ENCODE data around the gene STX8. TPM values are rescaled to one million over a fixed set of nuclear protein-coding genes. Genes with fewer than 3 reads are reported as not detected.

Gene STX8
- polyA plus RNA-seq, 1 of the 3 experiments (the other 2 are of a cell fraction): 51.3 TPM

DNA sequence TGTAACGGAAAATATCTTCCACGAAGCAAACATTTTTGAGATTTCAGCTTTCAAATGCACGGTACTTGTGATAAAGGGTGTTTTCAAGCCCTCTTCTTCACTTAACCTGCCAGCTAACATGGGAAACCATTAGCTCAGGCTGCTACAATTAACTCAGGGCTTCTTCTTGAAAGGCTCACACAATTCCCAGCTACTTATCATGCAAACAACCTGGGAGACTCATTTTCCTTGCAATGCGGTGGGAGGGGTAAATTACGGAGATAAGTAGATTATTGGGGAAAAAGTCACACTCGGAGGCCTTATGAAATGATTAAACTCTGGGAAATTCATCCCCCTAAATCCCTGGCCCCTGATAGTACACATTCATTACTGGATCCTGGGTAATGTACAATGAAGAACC lies 266.4 kb downstream of the STX8 start:
- no peaks in the 10 kb centered on the region; a peak in 1 of 4 replicates for H3K4me1 ChIP-seq (ENCODE audit: control insufficient read depth in 1 of 2, insufficient read depth in 2 of 2, low read depth in 1 of 2, low read length in 1 of 2)
- H3K27ac ChIP-seq (ENCODE audit: low read depth in 2 of 2, low read length in 1 of 2): no peak overlapping the region
- no peaks in the 10 kb centered on the region; the same call in 1 of the 2 replicates for H3K79me2 ChIP-seq (ENCODE audit: insufficient read depth)
- 83% methylated on average over 6 of the region's 6 CpGs for WGBS (ENCODE audit: low lambda C conversion rate)
- no peaks in the 10 kb centered on the region for H3K36me3 ChIP-seq (replicated peaks in 1 of 2; ENCODE audit: control insufficient read depth in 1 of 2, insufficient read depth in 2 of 2, low read length in 1 of 2)
- H2AFZ ChIP-seq (ENCODE audit: low read depth): no peak overlapping the region
- ChIA-PET CTCF (no interaction called here), POLR2A (no interaction called here)
- H3K4me3 ChIP-seq (ENCODE audit: low read depth in 2 of 2, low read length in 1 of 2): no peak overlapping the region
- no peaks in the 10 kb centered on the region for H3F3A ChIP-seq (replicated peaks; ENCODE audit: insufficient read depth)
- H4K20me1 ChIP-seq (ENCODE audit: insufficient read depth): no peaks in the 10 kb centered on the region
- TF ChIP-seq NFIC (IDR thresholded peaks at IDR 0.05; ENCODE audit: borderline replicate concordance) (no peak), FOSL2 (IDR thresholded peaks at IDR 0.05; ENCODE audit: borderline replicate concordance, low read depth) (no peak), RCOR1 (IDR thresholded peaks at IDR 0.05; ENCODE audit: low read length) (no peak), EZH2phosphoT487 (IDR thresholded peaks at IDR 0.05; ENCODE audit: borderline replicate concordance, low read depth) (no peak), POLR2AphosphoS5 (IDR thresholded peaks at IDR 0.05; ENCODE audit: low read depth, low read length) (no peak), SIN3A (IDR thresholded peaks at IDR 0.05; ENCODE audit: borderline replicate concordance, low read depth, low read length) (no peak), MAX (IDR thresholded peaks at IDR 0.05; ENCODE audit: low read depth) (no peak), CHD2 (IDR thresholded peaks at IDR 0.05; ENCODE audit: low read length, partially characterized antibody) (no peak), JUND (IDR thresholded peaks at IDR 0.05) (no peak), GABPA (IDR thresholded peaks at IDR 0.05; ENCODE audit: low read depth) (no peak), TCF12 (IDR thresholded peaks at IDR 0.05) (no peak), FOXM1 (IDR thresholded peaks at IDR 0.05; ENCODE audit: low read depth) (no peak), TEAD4 (IDR thresholded peaks at IDR 0.05; ENCODE audit: borderline replicate concordance, insufficient read depth) (no peak), RAD21 (IDR thresholded peaks at IDR 0.05; ENCODE audit: low read length) (no peak)
- TF ChIP-seq, protein P1, sequence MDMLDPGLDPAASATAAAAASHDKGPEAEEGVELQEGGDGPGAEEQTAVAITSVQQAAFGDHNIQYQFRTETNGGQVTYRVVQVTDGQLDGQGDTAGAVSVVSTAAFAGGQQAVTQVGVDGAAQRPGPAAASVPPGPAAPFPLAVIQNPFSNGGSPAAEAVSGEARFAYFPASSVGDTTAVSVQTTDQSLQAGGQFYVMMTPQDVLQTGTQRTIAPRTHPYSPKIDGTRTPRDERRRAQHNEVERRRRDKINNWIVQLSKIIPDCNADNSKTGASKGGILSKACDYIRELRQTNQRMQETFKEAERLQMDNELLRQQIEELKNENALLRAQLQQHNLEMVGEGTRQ (IDR thresholded peaks at IDR 0.05; ENCODE audit: borderline replicate concordance, low read depth, low read length): no peak
- TF ChIP-seq, protein P2, sequence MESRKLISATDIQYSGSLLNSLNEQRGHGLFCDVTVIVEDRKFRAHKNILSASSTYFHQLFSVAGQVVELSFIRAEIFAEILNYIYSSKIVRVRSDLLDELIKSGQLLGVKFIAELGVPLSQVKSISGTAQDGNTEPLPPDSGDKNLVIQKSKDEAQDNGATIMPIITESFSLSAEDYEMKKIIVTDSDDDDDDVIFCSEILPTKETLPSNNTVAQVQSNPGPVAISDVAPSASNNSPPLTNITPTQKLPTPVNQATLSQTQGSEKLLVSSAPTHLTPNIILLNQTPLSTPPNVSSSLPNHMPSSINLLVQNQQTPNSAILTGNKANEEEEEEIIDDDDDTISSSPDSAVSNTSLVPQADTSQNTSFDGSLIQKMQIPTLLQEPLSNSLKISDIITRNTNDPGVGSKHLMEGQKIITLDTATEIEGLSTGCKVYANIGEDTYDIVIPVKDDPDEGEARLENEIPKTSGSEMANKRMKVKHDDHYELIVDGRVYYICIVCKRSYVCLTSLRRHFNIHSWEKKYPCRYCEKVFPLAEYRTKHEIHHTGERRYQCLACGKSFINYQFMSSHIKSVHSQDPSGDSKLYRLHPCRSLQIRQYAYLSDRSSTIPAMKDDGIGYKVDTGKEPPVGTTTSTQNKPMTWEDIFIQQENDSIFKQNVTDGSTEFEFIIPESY (IDR thresholded peaks at IDR 0.05; ENCODE audit: borderline replicate concordance, low read depth): no peak
- TF ChIP-seq, protein P3, sequence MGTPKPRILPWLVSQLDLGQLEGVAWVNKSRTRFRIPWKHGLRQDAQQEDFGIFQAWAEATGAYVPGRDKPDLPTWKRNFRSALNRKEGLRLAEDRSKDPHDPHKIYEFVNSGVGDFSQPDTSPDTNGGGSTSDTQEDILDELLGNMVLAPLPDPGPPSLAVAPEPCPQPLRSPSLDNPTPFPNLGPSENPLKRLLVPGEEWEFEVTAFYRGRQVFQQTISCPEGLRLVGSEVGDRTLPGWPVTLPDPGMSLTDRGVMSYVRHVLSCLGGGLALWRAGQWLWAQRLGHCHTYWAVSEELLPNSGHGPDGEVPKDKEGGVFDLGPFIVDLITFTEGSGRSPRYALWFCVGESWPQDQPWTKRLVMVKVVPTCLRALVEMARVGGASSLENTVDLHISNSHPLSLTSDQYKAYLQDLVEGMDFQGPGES (IDR thresholded peaks at IDR 0.05; ENCODE audit: low read depth, low read length): no peak
- no peaks in the 10 kb centered on the region for H3K9me2 ChIP-seq
- H3K9me3 ChIP-seq: no peaks in the 10 kb centered on the region
- H3K9ac ChIP-seq: no peak overlapping the region
- no peak overlapping the region for H3K4me2 ChIP-seq
- no peak for DNase-seq
- no peaks in the 10 kb centered on the region for H3K27me3 ChIP-seq (ENCODE audit: insufficient read depth)

Measured in SK-N-SH (cell line).